GM19372 (cell line): ENCODE measurements around the gene ADORA3.

ENCODE experiments used
- ATAC-seq: cut with Tn5 transposase; IDR thresholded peaks from one replicate; pipeline ENCODE4 v1.9.1; 2021; ENCODE audit warnings: mild to moderate bottlenecking, low read depth, moderate library complexity; ENCODE audit not compliant: unreplicated experiment

The ADORA3 gene

DNA sequence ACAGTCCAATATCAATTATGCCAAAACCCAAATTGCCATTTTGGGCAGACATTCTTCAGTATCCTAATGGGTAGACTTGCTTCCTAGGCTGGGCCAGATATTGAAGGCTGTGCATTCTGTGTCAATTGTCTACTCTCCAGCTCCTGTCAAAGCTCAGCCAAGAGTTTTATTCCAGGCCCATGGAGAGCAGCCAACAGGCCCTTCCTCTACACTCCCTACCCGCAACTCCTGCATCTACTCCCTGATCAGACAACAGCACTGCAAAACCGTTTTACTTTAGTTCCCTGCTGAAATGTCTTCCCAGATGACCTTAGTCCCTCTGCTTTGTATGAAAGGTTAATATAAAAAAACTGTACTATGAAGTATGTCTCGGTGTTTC is 6.6 kb upstream of the ADORA3 start:
- ATAC-seq, result no peak

DNA sequence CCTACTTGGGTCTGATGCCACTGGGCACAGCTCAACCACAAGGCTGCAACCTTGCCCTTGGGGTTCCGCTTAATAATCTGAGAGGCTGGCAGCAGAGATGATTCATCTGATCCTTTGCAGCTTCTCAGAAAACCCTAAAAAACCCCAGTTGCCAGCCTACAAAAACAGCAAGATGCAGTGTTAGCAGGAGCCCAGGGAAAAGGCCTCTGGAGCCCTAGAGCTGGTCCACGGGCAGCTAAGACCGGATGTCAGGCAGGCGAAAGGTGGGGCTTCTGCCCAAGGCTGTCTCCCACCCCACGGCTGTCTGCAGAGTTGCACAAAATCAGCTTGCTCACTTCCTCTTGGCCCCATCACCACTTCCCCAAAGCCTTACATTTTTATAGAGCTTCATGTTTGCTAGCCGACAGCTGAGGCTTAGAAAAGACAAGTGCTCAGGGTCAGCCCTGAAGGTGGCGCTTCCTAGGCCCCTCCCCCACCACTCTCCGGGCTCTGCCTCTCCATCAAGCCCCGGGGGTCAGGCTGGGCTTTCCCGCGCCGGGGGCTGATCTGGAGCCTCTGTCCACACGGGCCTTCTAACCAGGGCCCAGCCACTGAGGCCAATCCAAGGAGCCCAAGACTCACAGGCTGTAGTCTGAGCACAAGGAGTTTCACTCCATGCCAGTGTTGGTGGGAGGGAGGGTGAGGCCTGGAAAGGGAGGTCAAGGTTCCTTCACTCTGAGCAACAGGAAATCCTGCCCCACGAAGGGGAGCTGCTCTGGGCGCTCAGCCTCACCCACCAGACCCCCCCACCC is 4.2 kb upstream of the ADORA3 start:
- ATAC-seq, result peak; percentile 42

DNA sequence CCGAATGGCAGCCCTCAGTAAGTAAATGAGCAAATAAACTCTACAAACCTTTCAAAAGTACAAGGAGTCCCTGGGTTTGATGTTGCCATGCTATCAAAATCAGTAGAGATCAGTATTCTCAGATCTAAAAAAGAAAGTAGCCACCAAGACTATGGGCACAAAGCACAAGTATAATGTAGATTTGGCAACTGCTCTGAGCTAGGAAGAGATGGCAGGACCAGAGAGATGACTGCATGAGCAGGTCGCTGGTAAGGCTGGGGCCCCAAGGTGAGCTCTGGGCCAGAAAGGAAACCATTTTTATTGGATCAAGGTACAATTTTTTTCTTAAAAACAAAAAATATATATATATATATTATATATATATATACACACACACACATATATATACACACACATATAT is 3.1 kb upstream of the ADORA3 start:
- no peak for ATAC-seq

DNA sequence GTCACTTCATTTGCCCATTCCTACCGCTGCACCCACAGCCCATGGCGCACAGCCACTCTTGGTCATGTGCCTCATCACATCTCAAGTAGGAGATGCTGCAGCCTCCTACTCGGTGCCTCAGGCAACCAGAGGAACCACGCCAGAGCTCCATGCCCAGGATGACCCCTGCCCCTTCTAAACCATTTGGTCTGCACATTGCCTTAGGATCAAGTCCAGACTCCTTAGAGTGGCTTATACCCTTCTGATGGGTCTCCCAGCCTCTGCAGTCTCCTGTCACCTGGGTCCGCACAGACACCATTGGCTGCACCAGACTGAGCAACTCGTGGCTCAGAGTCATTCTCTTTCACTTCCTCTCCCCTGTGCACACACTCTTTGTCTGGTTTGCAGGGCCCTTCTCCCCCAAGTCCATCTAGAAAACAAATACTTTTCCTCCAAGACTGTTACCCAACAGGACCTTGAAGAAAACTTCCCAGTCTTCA is 2.2 kb upstream of the ADORA3 start:
- ATAC-seq, result no peak

DNA sequence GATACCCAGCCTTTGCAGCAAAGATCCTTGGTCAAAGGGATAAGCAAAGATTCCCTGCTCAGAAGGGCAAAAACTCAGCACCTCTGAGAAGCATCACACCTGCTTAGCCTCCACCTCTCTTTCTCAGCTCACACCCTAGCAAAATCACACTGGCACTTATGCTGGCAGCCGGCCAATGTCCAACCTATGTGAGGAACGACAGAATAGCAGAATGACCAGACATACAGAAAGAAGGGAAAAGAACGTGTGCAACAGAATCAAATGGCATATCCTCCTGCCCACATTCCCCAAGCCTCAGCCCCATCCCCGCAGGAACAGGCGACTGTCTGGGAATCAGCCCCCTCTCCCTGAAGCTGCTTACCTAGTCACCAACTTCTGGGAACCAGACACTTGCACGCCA is 664 bp upstream of the ADORA3 start:
- no peak for ATAC-seq

DNA sequence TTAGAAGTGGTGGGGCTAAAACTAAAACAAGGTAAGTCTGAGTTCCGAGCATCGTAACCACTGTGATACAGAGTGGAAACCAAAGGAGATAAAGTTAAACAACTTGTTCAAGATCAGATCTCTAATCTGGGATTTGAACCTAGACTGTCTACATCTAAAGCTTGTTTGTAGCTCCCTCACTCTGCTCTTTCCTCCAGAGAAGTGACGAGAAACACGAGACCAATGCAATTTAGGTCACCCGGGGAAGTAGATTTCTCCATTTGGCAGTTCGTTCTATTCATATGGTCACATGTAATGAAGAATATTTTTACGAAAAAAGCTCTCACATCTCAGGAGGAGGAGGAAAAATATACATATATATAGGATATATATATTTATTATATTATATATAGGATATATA is 1.8 kb downstream of the ADORA3 start:
- ATAC-seq, result no peak

DNA sequence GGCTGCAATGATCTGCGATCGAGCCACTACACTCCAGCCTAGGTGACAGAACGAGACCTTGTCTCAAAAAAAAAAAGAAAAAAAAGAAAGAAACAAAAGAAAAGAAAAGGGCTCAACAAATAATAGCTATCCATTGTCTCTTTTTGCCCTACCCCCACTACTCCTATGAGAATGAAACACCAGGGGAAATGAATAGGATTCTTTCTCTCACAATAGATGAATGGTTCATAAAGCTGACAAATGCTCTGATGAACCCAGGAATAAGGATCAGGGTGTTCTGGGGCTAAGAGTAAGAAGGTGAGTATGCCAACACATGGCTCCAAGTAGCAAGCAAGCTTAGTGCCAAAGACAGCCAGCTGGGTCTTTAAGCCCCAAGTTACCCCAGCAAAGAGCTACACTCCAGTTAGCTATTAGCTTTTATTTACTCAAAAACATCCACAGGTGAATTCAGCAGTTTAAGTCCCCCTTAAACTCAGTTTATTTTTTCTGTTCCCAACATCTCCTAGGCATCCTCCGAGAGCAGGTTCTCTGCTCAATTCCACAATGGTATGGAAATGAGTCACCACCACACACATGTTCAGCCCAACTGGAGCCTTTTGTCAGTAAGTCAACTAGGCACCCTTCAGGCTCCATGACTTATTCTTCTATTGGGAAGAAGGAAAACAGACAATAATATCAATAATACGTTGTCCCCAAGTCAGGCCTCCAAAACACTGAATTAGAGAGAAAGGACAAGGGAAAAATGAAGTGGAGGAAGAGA is 4.2 kb downstream of the ADORA3 start:
- no peak for ATAC-seq

DNA sequence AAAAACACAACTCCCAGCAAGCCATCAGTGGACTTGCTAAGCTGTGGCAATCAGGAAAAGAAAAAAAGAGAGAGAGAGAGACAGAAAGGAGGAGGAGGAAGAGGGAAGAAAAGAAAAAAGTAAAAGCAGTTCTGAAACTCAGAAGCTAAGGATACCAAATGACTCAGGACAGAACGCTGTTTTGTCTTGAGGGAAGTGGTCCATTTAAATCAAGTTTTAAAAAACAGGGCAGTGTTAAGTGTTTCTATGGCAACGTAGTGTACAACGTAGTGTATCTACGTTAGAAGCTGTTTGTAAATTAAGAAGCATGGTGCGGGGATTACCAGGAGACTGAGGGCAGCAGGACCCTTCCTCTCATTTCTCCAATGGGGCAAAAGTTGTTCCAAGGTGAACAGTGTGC is 5.8 kb downstream of the ADORA3 start:
- ATAC-seq, result no peak

DNA sequence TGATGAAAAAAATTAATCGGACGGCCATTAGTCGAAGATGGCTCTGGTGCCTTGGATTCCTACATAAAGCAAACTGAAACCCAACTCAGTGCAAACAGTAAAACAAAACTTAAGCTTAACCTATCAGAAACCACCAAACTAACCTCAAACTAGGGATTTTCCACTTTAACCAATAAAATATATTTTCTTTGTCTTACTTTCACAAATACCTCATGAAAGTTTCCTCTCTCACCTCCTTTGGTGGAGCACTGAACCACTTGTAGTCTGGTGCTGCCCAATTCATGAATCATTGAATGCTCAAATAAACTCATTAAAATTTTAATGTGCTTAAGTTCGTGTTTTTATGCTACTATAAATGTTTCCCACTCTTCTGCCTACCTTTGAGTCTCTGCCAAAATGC is 7.0 kb downstream of the ADORA3 start:
- no peak for ATAC-seq

DNA sequence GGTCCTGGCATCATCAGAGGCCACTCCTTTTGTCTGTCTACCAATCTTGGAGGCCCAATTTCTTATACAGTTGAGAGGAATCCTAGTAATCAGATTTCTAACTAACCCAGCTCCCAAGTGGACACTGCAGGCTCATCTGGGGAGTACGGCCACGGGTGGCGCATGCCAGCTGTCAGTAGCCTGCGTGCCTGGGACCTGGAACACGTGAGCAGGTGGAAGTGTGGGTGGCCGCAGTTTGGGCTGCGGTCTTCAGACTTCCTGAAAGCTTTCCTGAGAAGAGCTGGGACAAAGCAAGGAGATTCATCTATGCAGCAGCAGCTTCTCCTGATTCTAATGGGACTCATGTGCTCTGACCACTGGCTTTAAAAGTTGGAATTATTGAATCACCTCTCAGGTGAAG is 12.4 kb downstream of the ADORA3 start:
- ATAC-seq, result no peak

DNA sequence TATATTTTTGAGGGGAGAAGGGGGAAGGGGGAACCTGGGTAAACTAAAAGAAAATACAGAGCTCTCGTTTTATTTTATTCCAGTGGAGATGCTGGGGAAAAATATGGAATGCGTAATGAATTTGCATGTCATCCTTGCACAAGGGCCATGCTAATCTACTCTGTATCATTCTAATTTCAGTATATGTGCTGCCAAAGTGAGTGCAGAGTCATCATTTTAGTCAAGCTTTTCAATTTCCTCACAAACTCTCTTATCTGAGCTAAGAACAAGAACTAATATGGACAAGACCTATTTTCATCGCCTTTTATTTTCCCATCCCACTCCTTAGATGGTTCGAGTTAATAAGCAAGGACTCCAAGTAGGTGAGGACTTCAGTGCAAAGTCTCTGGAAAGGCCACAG is 13.2 kb downstream of the ADORA3 start:
- no peak for ATAC-seq

DNA sequence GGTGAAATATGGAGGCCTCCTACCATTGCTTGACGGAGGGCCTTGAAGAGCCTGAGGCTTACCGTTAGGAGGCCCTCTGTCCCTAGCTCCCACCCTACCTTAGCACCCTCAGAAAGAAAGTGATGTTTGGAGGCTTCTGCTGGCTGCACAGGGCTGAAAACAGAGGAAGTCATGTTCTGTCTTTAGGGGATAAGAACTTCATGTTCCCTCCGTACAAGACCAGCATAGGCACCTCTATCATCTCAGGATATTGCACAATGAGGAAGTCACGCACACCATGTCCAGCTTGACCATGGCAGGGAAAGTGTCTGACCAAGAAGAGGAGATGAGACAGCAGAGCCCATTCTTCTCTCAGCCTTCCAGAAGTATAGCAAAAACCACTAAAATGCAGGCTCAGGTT is 13.8 kb downstream of the ADORA3 start:
- ATAC-seq, result no peak

DNA sequence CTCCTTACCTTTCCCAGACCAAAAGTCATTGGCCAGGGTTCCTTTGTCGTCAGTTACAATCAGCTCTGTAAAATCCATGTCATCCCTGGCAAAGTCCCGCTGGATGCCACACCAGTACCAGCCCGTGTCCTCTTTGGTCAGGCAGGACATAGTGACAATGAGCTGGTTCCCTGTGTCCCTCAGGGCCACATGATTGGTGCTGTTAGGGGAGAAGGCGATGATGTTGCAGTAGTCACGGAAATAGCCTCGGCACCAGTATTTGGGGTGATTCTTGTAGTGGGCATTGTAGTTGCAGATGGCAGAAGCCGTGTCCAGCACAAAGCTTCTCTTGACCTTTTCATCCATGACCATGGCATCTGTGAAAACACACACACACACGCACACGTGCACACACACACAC is 14.8 kb downstream of the ADORA3 start:
- ATAC-seq, result no peak

DNA sequence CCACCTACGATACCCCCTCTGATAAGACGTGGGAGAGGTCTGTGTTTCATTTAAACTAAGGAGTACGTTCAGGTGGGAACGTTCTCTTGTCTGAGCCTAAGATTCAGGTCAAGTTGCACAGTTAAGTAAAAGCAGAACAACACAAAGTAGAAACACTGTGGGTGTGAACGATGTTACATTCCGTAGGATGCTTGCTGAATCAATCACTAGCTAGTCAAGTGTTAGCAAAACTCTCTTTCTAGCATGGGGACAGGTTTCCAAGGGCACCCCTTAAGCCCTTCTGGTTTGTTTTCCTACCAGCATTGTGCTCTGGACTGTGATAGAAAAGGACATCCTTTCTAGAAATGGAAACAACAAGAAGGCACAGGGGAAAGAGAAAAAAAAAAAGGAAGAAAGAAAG is 16.3 kb downstream of the ADORA3 start:
- ATAC-seq, result no peak

DNA sequence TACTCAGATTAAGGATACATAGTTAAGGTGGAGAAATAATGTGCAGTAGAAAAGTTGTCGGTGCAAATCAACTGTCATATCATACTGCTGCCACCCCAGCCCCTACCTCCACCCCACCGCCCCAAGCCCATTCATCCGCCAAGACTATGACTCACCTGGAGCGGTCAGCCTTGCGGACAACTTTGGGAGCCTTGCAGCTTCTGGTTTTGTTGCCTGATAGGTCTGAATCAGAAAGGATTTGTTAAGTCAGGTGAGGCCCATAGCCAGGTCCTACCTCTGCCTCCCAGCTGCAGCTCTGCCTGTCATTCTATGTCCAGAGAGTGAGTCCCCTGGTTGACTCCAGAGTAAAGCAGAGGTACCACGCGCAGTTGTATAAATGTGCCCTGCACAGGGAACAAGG is 17.0 kb downstream of the ADORA3 start:
- no peak for ATAC-seq

DNA sequence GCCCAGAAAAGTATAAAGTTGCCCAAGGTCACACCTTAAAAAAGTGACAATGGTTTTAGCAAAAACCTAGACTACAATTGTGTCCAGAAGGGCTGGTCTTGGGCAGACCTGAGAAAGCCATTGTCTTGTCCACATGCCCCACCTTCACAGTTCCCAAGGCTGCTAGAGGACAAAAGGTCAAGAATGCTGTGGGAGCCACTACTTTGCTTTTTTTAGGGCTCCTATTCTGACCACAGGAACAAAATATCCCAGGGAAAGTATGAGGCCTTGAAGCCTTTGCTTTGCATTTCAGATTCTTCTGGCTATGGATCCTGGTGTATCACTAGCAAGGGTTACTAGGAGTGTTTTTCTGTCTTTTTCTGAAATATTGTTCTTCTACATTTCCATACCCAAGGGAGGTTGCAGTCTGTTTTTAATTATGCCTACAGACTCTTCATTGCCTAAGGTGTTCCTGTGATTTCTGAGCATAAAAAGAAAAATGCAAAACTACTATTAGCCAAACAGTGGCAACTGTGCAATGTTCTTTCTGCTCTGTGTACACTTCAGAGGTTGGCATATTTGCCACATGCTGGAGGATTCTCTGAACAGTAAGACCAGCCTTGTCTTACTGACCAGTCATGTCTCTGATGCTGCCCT is 18.9 kb downstream of the ADORA3 start:
- ATAC-seq, result no peak

DNA sequence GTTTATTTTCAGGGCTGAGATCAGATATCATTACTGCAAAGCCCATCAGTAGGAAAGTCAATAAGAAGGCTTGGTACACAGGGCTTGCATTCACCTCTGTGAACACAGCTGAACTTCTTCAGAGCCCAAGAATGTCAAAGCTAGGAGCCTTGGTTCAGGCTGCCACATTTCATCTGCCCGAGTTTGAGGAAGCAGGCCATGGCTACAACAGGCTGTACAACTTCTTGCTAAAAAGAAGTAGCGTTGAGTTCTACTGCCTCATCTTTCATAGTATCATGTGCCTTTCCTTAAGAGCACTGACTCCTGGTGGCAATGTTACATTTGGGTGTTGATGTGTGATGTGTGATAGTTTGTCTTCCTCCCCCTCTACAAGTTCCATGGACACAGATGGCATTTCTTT is 19.6 kb downstream of the ADORA3 start:
- no peak for ATAC-seq

DNA sequence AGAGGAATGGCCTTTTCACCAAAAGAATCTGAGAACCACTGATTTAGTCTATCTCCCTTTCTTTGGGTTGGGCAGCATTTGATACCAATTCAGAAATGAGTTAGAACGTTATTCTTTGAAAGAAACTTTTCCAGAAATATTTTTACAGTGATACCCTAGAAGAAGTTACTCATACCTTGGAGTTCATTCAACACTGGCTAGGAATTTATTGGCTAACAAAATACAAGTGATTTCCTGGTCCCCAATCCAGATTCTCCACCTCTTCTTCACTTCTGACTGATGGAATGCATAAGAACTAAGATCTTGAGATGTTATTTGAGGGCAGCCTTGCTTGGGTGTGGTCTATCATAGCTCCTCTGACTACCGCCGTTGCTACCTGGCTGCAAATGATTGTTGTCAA is 20.3 kb downstream of the ADORA3 start:
- ATAC-seq, result no peak

DNA sequence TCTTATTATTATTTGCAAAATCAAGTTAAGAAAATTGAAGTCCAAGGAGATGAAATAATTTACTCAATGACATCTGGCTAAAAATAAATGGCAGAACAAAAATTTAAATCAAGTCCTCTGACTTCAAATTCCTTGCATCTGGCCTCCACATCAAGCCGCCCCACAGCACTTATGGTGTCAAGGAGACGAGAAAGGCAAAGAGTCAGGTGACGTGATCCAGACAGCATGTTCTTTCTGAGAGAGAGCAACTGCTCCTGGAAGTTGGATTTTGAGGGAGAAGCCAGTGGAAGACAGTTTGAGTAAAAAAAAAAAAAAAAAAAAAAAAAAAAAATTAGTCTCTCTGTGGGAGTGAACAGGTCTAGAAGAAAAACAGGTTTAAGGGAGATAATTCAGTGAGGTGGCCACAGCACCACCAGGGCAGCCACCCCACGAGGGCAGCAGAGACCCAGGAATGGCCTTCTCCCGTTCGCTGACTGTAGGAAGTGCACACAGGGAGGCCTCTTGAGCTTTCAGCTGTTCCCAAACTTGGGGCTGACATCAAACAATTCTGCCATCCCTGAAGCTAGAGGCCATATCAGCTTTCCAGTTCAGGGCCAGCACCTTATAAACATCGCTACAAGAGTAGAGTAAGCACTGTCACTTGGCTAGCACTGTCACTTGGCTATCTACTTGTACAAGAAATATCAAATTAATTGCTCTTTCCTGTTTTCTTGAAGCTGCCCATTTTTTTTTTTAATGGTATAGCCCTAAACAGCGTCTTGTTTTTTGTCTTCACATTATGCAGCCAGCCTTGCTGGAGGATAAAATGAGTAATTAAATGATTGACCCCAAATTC is 21.8 kb downstream of the ADORA3 start:
- ATAC-seq, result no peak

DNA sequence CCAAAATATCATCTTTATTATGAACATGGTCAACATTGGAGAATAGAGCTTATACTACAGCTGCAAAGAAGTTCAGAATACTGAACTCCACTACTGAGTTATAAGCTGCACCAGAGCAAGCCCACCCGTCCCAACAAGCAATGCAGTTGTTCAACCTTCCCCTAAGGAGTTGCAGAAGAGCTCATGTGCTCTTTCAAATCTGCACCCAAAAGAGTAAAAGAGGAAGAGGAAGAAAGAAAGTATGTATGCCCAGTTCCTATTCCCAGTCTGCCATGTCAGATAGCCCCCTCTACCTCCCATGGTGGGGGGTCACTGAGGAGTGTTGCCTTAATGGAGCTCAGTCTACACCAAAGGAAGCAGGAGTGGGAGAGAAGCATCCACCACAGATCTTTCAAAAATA is 22.8 kb downstream of the ADORA3 start:
- ATAC-seq, result no peak
